Cardiac fibroblast (primary cell): ENCODE results near the gene CDX2.

Source experiments
- DNase-seq, 2 donors: peaks; one replicate each; pipeline versions ENCODE4 v3.0.0 to v3.0.0-alpha.2; 2010; ENCODE audit warnings: low read depth in 2 of 2
- H3K4me3 ChIP-seq, 2 donors: replicated peaks in 1 of 2; 1 replicate in 1 of 2; 2 replicates in 1 of 2; pipeline ENCODE4 v1.5.1; 2011; ENCODE audit warnings: low read depth in 2 of 2, low read length in 2 of 2, mild to moderate bottlenecking in 2 of 2, moderate library complexity in 1 of 2
- CTCF ChIP-seq: IDR thresholded peaks from one replicate; pipeline ENCODE4 v1.5.1; 2011; ENCODE audit warnings: low read depth, mild to moderate bottlenecking, low read length, inconsistent platforms

Gene CDX2

GRCh38 chr13:27928353-27928804 lies 40.7 kb downstream of the CDX2 start:
- TF ChIP-seq CTCF: no peak
- H3K4me3 ChIP-seq: no peak overlapping the region
- no peak for DNase-seq

GRCh38 chr13:27927444-27928352 lies 41.4 kb downstream of the CDX2 start:
- TF ChIP-seq CTCF: no peak
- no peak for DNase-seq
- H3K4me3 ChIP-seq: no peak overlapping the region

GRCh38 chr13:27926644-27927434 lies 42.3 kb downstream of the CDX2 start:
- no peak for TF ChIP-seq CTCF
- no peak for DNase-seq

GRCh38 chr13:27925220-27925991 lies 43.7 kb downstream of the CDX2 start:
- no peak for TF ChIP-seq CTCF
- H3K4me3 ChIP-seq: no peak overlapping the region
- DNase-seq: no peak

More at GRCh38 chr13:27926644-27927434, 42.3 kb downstream of the CDX2 start:
- no peak overlapping the region for H3K4me3 ChIP-seq

GRCh38 chr13:27924529-27925141 lies 44.5 kb downstream of the CDX2 start:
- no peak for TF ChIP-seq CTCF
- DNase-seq: no peak
- no peak overlapping the region for H3K4me3 ChIP-seq
